CD1c-positive myeloid dendritic cell (primary cell): ENCODE results near the gene LEF1.
A peak's percentile ranks its signal among the peaks of the same experiment; 100 is the strongest.
"Not testable (repeated sequence)": the region's sequence is repeated elsewhere in the genome, so short reads cannot be mapped to it uniquely, and the experiment has no call there.

Experiments used
- DNase-seq: peaks from one replicate; pipeline ENCODE4 v3.0.0-alpha.2; 2016; ENCODE audit errors: extremely low spot score

Gene LEF1

GRCh38 chr4:108060164-108060563, 108.6 kb downstream of the LEF1 start:
- DNase-seq, result no peak

GRCh38 chr4:108058685-108059440, 109.9 kb downstream of the LEF1 start:
- DNase-seq, result no peak

- no peak for DNase-seq
Observed at GRCh38 chr4:108056418-108056817, 112.3 kb downstream of the LEF1 start.

- DNase-seq, result no peak
Observed at GRCh38 chr4:108055787-108056186, 112.9 kb downstream of the LEF1 start.

- no peak for DNase-seq
Observed at GRCh38 chr4:108054025-108054638, 114.6 kb downstream of the LEF1 start.

GRCh38 chr4:108053251-108053711, 115.5 kb downstream of the LEF1 start:
- DNase-seq, result no peak

- no peak for DNase-seq
Observed at GRCh38 chr4:108052558-108053120, 116.1 kb downstream of the LEF1 start.

GRCh38 chr4:108051343-108051742, 117.4 kb downstream of the LEF1 start:
- DNase-seq, result no peak

- DNase-seq, result not testable (repeated sequence)
Observed at GRCh38 chr4:108050166-108051111, 118.3 kb downstream of the LEF1 start.

- DNase-seq, result no peak
Observed at GRCh38 chr4:108049406-108049805, 119.3 kb downstream of the LEF1 start.

- no peak for DNase-seq
Observed at GRCh38 chr4:108048997-108049396, 119.7 kb downstream of the LEF1 start.

GRCh38 chr4:108048157-108048556, 120.6 kb downstream of the LEF1 start:
- no peak for DNase-seq

GRCh38 chr4:108047199-108047598, 121.5 kb downstream of the LEF1 start:
- no peak for DNase-seq

GRCh38 chr4:108045687-108046024, 123.1 kb downstream of the LEF1 start:
- DNase-seq, result no peak

GRCh38 chr4:108044951-108045686, 123.6 kb downstream of the LEF1 start:
- no peak for DNase-seq

- no peak for DNase-seq
Observed at GRCh38 chr4:108043526-108043925, 125.2 kb downstream of the LEF1 start.

GRCh38 chr4:108042927-108043326, 125.8 kb downstream of the LEF1 start:
- DNase-seq, result no peak

- no peak for DNase-seq
Observed at GRCh38 chr4:108037884-108038283, 130.8 kb downstream of the LEF1 start.

- peak; percentile 3 for DNase-seq
Observed at GRCh38 chr4:108036213-108036612, 132.5 kb downstream of the LEF1 start.

GRCh38 chr4:108035691-108036090, 133.0 kb downstream of the LEF1 start:
- no peak for DNase-seq

- no peak for DNase-seq
Observed at GRCh38 chr4:108034565-108034964, 134.2 kb downstream of the LEF1 start.
